IMR-90 (cell line): ENCODE data around the gene SBSN. TPM values are rescaled to one million over a fixed set of nuclear protein-coding genes. Genes with fewer than 3 reads are reported as not detected.

ENCODE experiments used
- ATAC-seq: fragments of 200-7000 bp; cut with Tn5 transposase; 2 replicates; pipeline ENCODE4 v1.9.1; 2020; ENCODE audit warnings: low read depth, mild to moderate bottlenecking, moderate library complexity
- BruUV-seq: library from RNA; stranded (reverse); fragments of 400-500 nt; replicated peaks from 2 replicates; lab custom pipeline; 2021; lab: Mats Ljungman, UMichigan
- CTCF ChIA-PET: fragments of 300-600 bp; formaldehyde crosslinking; extraction: SDS; loops from one replicate; lab custom pipeline; 2021; ENCODE audit warnings: antibody characterized with exemption; lab: Yijun Ruan, JAX
- POLR2A ChIA-PET: fragments of 300-600 bp; sonication (Branson Sonifier 250); formaldehyde crosslinking; loops from one replicate; lab custom pipeline; 2022; ENCODE audit warnings: antibody characterized with exemption; ENCODE audit not compliant: unreplicated experiment; lab: Charles Lee
- DNase-seq: peaks from one replicate; pipeline ENCODE4 v3.0.0; 2013
- H2AFZ ChIP-seq: replicated peaks from 2 replicates; pipeline ENCODE3; 2013; ENCODE audit warnings: low read length, mild to moderate bottlenecking; ENCODE audit not compliant: poor library complexity
- H2AK5ac ChIP-seq: 2 replicates; pipeline ENCODE4 v1.6.1; 2013; ENCODE audit warnings: low read depth, low read length, inconsistent platforms
- H2AK9ac ChIP-seq: replicated peaks from 2 replicates; pipeline ENCODE3; 2013; ENCODE audit warnings: mild to moderate bottlenecking, low read depth, low read length, moderate library complexity; ENCODE audit not compliant: poor library complexity
- H2BK120ac ChIP-seq: 2 replicates; pipeline ENCODE4 v1.6.1; 2013; ENCODE audit warnings: low read depth, low read length, inconsistent platforms
- H2BK15ac ChIP-seq: 3 replicates; pipeline ENCODE4 v1.6.1; 2013; ENCODE audit warnings: low read depth, low read length, inconsistent platforms
- H2BK20ac ChIP-seq: 2 replicates; pipeline ENCODE4 v1.6.1; 2013; ENCODE audit warnings: low read depth, mild to moderate bottlenecking, inconsistent platforms, low read length, moderate library complexity
- H2BK5ac ChIP-seq: 2 replicates; pipeline ENCODE4 v1.6.1; 2013; ENCODE audit warnings: mild to moderate bottlenecking, low read depth, low read length, inconsistent platforms; ENCODE audit not compliant: poor library complexity, severe bottlenecking
- H3K14ac ChIP-seq: replicated peaks from 2 replicates; pipeline ENCODE4 v1.6.1; 2013; ENCODE audit warnings: low read depth, low read length, inconsistent platforms
- H3K18ac ChIP-seq: 2 replicates; pipeline ENCODE4 v1.6.1; 2013; ENCODE audit warnings: low read depth, low read length, control low read depth
- H3K23ac ChIP-seq: 2 replicates; pipeline ENCODE4 v1.6.1; 2013; ENCODE audit warnings: low read depth, low read length, inconsistent platforms
- H3K27ac ChIP-seq: 2 replicates; pipeline ENCODE4 v1.5.1; 2013; ENCODE audit warnings: mild to moderate bottlenecking, control low read depth, low read length; ENCODE audit not compliant: insufficient read depth
- H3K27me3 ChIP-seq: 2 replicates; pipeline ENCODE4 v1.6.1; 2013; ENCODE audit warnings: low read length; ENCODE audit not compliant: control insufficient read depth, insufficient read depth
- H3K36me3 ChIP-seq: 2 replicates; pipeline ENCODE4 v1.6.1; 2013; ENCODE audit warnings: low read length, mixed read lengths; ENCODE audit not compliant: control insufficient read depth, insufficient read depth
- H3K4ac ChIP-seq: 2 replicates; pipeline ENCODE4 v1.6.1; 2013; ENCODE audit warnings: low read depth, low read length, inconsistent platforms
- H3K4me1 ChIP-seq: 2 replicates; pipeline ENCODE4 v1.6.1; 2013; ENCODE audit warnings: low read length, mixed read lengths; ENCODE audit not compliant: control insufficient read depth, insufficient read depth
- H3K4me2 ChIP-seq: 2 replicates; pipeline ENCODE4 v1.6.1; 2013; ENCODE audit warnings: low read depth, mild to moderate bottlenecking, control low read depth, low read length, moderate library complexity
- H3K4me3 ChIP-seq: 2 replicates; pipeline ENCODE4 v1.5.1; 2013; ENCODE audit warnings: low read depth, mild to moderate bottlenecking, control low read depth, low read length, moderate library complexity; ENCODE audit not compliant: insufficient read depth
- H3K56ac ChIP-seq: 2 replicates; pipeline ENCODE4 v1.6.1; 2013; ENCODE audit warnings: low read length, inconsistent platforms; ENCODE audit not compliant: insufficient read depth; ENCODE audit errors: extremely low read depth
- H3K79me1 ChIP-seq, 2 experiments: 2 replicates each; pipeline ENCODE4 v1.6.1; 2013; ENCODE audit warnings: low read length in 2 of 2, inconsistent platforms in 1 of 2, low read depth in 1 of 2
- H3K9ac ChIP-seq: 2 replicates; pipeline ENCODE4 v1.6.1; 2013; ENCODE audit warnings: low read depth, low read length, control low read depth
- H3K9me1 ChIP-seq: 2 replicates; pipeline ENCODE4 v1.6.1; 2013; ENCODE audit warnings: low read length, inconsistent platforms; ENCODE audit not compliant: insufficient read depth
- H3K9me3 ChIP-seq: 2 replicates; pipeline ENCODE4 v1.6.1; 2013; ENCODE audit warnings: low read length; ENCODE audit not compliant: control insufficient read depth, insufficient read depth
- H4K20me1 ChIP-seq: 2 replicates; pipeline ENCODE4 v1.6.1; 2013; ENCODE audit warnings: low read length, inconsistent platforms; ENCODE audit not compliant: insufficient read depth
- H4K5ac ChIP-seq: 2 replicates; pipeline ENCODE4 v1.6.1; 2013; ENCODE audit warnings: mild to moderate bottlenecking, low read depth, low read length, control low read depth
- H4K8ac ChIP-seq, 2 experiments: 2 replicates each; pipeline ENCODE4 v1.6.1; 2013; ENCODE audit warnings: low read depth in 2 of 2, low read length in 2 of 2, control low read depth in 1 of 2, inconsistent platforms in 1 of 2
- H4K91ac ChIP-seq: 2 replicates; pipeline ENCODE4 v1.6.1; 2013; ENCODE audit warnings: low read depth, low read length, inconsistent platforms; ENCODE audit not compliant: insufficient read depth
- CEBPB ChIP-seq: IDR thresholded peaks from 2 replicates; pipeline ENCODE4 v1.6.1; 2012; ENCODE audit warnings: low read depth, low read length, improper control_type of control experiment
- CHD1 ChIP-seq: IDR thresholded peaks from 2 replicates; pipeline ENCODE4 v1.6.1; 2012; ENCODE audit warnings: low read depth, low read length, improper control_type of control experiment
- CTCF ChIP-seq: conservative IDR thresholded peaks from 2 replicates; pipeline ENCODE4 v1.5.1; 2012; ENCODE audit warnings: mild to moderate bottlenecking, low read depth, low read length, improper control_type of control experiment
- FOS ChIP-seq: fragments of 150-350 bp; IDR thresholded peaks from 2 replicates; pipeline ENCODE4 v1.6.1; 2016; ENCODE audit warnings: low read depth, low read length
- MAFK ChIP-seq: IDR thresholded peaks from 2 replicates; pipeline ENCODE4 v1.6.1; 2012; ENCODE audit warnings: low read depth, low read length, improper control_type of control experiment
- NFE2L2 ChIP-seq: fragments of 150-350 bp; IDR thresholded peaks from 2 replicates; pipeline ENCODE4 v1.6.1; 2016; ENCODE audit warnings: low read depth, mild to moderate bottlenecking, low read length
- POLR2A ChIP-seq: IDR thresholded peaks from 2 replicates; pipeline ENCODE4 v1.6.1; 2012; ENCODE audit warnings: mild to moderate bottlenecking, low read depth, low read length
- RCOR1 ChIP-seq: IDR thresholded peaks from 2 replicates; pipeline ENCODE4 v1.6.1; 2012; ENCODE audit warnings: mild to moderate bottlenecking, low read length, improper control_type of control experiment; ENCODE audit not compliant: insufficient replicate concordance
- WGBS, 2 experiments: methylation state at CpG; one replicate each; pipeline versions ENCODE4 v1.1.5 to v1.1.7; 2013; ENCODE audit warnings: missing lambda C conversion rate in 2 of 2; ENCODE audit not compliant: insufficient read length in 1 of 2; ENCODE audit errors: extremely low coverage in 2 of 2; 5-methylcytosine and 5-hydroxymethylcytosine counted together
- dilution Hi-C: fragments of 300-500 bp; cut with HindIII; formaldehyde crosslinking; loops from one replicate; pipeline ENCODE4 v1.14.3; 2018; ENCODE audit warnings: low sequenced_read_pairs; ENCODE audit not compliant: unreplicated experiment
- in situ Hi-C: fragments of 300-500 bp; cut with MboI; formaldehyde crosslinking; loops from 3 replicates; pipeline ENCODE4 v1.14.3; 2019; ENCODE audit warnings: low sequenced_read_pairs, inconsistent platforms, mixed read lengths
- intact Hi-C: fragments of 100-400 bp; cut with micrococcal nuclease; formaldehyde crosslinking; loops from 2 replicates; pipeline ENCODE4 v1.10.0; 2022
- polyA plus RNA-seq, 3 experiments: library from polyadenylated mRNA; depleted of rRNA; stranded (reverse); fragments of >200 nt; gene quantifications; 2 replicates each; pipeline ENCODE4 v1.2.3, GENCODE V29; 2012; ENCODE audit warnings: low replicate concordance in 1 of 3
- total RNA-seq: library from RNA; depleted of rRNA; stranded (reverse); fragments of >200 nt; gene quantifications from 2 replicates; pipeline ENCODE4 v1.2.3, GENCODE V29; 2012

The SBSN gene
- total and polyA plus RNA-seq, 2 of the 4 experiments (the other 2 are of a cell fraction), result 0.72 to 6.4 TPM

GRCh38 chr19:35569281-35569781, 41.2 kb upstream of the SBSN start:
- H3K27me3 ChIP-seq, result peaks cover 9% of the 10 kb centered on the region
- no peak overlapping the region for H4K8ac ChIP-seq
- no peak overlapping the region for H2AK9ac ChIP-seq
- H2AFZ ChIP-seq, result no peak overlapping the region
- no peak overlapping the region for H2BK20ac ChIP-seq
- H4K5ac ChIP-seq, result no peak overlapping the region
- DNase-seq (no peak), ATAC-seq (no peak)
- no peaks in the 10 kb centered on the region for H3K9me3 ChIP-seq
- H4K20me1 ChIP-seq, result no peaks in the 10 kb centered on the region
- POLR2A ChIA-PET, result no interaction called here
- no peak overlapping the region for H4K91ac ChIP-seq
- TF ChIP-seq POLR2A, result no peak
- no peak for TF ChIP-seq CHD1
- no peak for TF ChIP-seq FOS
- no peak for TF ChIP-seq RCOR1
- TF ChIP-seq NFE2L2, result no peak
- TF ChIP-seq CEBPB, result no peak
- TF ChIP-seq CTCF, result no peak
- no peak for TF ChIP-seq MAFK
- no peak overlapping the region for H2BK120ac ChIP-seq
- dilution Hi-C loops (no loop called here), in situ Hi-C loops (no loop called here), intact Hi-C loops (no loop called here)
- H3K56ac ChIP-seq, result no peak overlapping the region
- no TSS peak for BruUV-seq
- H3K27ac ChIP-seq, result no peak overlapping the region
- H3K79me1 ChIP-seq, result no peaks in the 10 kb centered on the region
- no peak overlapping the region for H2BK5ac ChIP-seq
- no peak overlapping the region for H2AK5ac ChIP-seq
- H3K9me1 ChIP-seq, result no peaks in the 10 kb centered on the region
- H3K4ac ChIP-seq, result no peak overlapping the region
- H2BK15ac ChIP-seq, result no peak overlapping the region
- WGBS, 2 experiments, result no CpG with 5 or more reads among the region's 5 CpGs
- no peak overlapping the region for H3K4me2 ChIP-seq
- no peak overlapping the region for H3K14ac ChIP-seq
- H3K18ac ChIP-seq, result no peak overlapping the region
- CTCF ChIA-PET, result no interaction called here
- H3K4me1 ChIP-seq, result no peaks in the 10 kb centered on the region
- H3K4me3 ChIP-seq, result no peak overlapping the region
- H3K36me3 ChIP-seq, result no peaks in the 10 kb centered on the region
- no peak overlapping the region for H3K9ac ChIP-seq
- H3K23ac ChIP-seq, result no peak overlapping the region
